ENCODE data around the gene DMAC1.

The DMAC1 gene

DNA sequence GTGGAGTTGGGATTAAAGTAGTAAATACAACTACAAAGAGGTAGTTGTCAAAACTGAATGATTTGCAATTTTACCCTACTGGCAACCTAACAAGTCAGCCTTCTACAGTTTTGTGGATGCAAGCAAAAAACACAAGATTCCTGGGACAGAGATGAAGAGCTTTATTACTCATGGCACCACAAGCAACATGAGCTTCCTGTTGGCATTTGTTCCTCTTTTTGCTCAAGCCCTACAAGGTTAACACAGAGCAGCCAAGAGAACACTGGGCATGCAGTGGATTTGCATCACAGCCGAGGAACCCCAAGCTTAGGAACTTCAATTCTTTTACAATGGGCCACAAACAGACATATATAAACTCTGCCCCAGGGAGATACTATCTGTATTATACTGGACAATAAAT, 28.8 kb upstream of the DMAC1 start:
- TF ChIP-seq, protein P1, sequence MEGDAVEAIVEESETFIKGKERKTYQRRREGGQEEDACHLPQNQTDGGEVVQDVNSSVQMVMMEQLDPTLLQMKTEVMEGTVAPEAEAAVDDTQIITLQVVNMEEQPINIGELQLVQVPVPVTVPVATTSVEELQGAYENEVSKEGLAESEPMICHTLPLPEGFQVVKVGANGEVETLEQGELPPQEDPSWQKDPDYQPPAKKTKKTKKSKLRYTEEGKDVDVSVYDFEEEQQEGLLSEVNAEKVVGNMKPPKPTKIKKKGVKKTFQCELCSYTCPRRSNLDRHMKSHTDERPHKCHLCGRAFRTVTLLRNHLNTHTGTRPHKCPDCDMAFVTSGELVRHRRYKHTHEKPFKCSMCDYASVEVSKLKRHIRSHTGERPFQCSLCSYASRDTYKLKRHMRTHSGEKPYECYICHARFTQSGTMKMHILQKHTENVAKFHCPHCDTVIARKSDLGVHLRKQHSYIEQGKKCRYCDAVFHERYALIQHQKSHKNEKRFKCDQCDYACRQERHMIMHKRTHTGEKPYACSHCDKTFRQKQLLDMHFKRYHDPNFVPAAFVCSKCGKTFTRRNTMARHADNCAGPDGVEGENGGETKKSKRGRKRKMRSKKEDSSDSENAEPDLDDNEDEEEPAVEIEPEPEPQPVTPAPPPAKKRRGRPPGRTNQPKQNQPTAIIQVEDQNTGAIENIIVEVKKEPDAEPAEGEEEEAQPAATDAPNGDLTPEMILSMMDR (IDR thresholded peaks at IDR 0.05; ENCODE audit: control insufficient read depth, insufficient read depth, low read depth, low read length, missing control alignments) = no peak
- H3K4me3 ChIP-seq (ENCODE audit: control insufficient read depth, low read depth, low read length) = no peak overlapping the region
- DNase-seq (ENCODE audit: low read depth) = no peak

DNA sequence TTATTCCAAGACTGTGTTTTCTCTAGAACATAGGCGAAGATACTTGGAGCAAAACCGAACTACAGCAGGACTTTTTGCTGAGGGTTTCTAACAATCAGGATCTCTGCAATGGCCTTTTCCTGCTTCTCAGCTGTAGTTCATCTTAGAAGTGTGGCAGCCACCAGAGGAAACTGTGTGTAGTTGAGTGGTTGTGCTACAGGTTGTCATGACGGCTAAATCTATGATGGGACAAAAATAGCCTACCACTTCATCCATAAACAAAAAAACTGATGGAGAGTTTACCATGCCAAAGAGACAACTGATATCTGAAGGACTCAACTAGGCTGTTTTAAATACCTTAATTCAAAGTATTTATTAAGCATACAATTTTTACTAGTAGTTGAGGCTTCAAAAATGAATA, 28.2 kb upstream of the DMAC1 start:
- no peak for DNase-seq (ENCODE audit: low read depth)
- no peak overlapping the region for H3K4me3 ChIP-seq (ENCODE audit: control insufficient read depth, low read depth, low read length)
- TF ChIP-seq, protein P1 (IDR thresholded peaks at IDR 0.05; ENCODE audit: control insufficient read depth, insufficient read depth, low read depth, low read length, missing control alignments) = no peak

DNA sequence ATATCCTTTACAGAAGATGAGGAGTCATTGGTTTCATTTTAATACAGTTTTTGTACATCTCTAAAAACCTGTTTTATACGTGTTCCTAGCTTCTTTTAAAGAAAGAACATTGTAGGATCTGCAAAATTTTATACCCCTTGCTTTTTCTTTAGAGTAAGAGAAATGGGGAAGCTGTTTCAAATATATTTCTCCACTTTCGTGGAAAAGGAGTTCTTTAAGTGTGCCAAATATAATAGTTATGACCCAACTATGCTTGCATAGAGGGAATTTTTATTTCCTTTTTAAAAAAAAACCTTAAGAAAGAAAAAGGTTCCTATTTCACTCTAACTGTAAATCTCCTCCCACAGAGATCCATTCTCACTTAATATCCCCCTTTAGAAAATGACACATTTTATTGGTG, 27.5 kb upstream of the DMAC1 start:
- DNase-seq (ENCODE audit: low read depth) = no peak
- no peak overlapping the region for H3K4me3 ChIP-seq (ENCODE audit: control insufficient read depth, low read depth, low read length)
- TF ChIP-seq, protein P1 (IDR thresholded peaks at IDR 0.05; ENCODE audit: control insufficient read depth, insufficient read depth, low read depth, low read length, missing control alignments) = no peak

DNA sequence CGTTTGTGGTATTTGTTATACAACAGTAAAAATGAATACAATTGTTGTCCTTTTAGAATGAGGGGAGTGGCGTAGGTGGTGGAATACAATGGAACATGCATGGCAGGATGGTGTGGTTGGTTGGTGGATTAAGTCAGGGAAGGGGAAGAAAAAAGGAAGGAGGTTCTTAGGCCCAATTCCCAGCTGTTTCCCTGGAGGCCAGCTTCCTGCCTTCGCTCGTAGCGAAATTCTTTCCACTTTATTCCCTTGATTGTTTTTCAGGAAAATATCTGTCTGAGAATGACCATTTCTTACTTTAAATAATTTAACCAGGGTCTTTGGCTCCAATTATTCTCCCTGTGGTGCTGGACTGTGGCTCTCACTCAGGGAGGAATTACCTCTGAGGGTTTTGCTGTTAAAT, 24.1 kb upstream of the DMAC1 start:
- TF ChIP-seq, protein P1 (IDR thresholded peaks at IDR 0.05; ENCODE audit: control insufficient read depth, insufficient read depth, low read depth, low read length, missing control alignments) = no peak
- no peak for DNase-seq (ENCODE audit: low read depth)
- H3K4me3 ChIP-seq (ENCODE audit: control insufficient read depth, low read depth, low read length) = no peak overlapping the region

DNA sequence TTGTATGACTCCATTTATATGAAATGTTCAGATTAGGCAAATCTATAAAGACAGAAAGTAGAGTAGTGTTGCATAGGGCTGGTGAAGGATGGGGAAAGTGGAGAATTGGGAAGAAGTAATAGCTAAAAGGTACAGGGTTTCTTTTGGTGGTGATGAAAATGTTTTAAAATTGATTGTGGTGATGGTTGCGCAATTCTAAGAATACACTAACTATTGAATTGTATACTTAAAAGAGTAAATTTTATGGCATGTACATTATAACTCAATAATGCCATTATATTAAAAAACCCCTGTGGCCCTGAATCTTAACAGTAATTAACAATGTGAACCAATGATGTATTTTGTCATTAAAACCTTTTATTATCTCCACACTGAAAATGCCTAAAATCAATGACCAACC, 20.4 kb upstream of the DMAC1 start:
- H3K4me3 ChIP-seq (ENCODE audit: control insufficient read depth, low read depth, low read length) = no peak overlapping the region
- DNase-seq (ENCODE audit: low read depth) = no peak
- TF ChIP-seq, protein P1 (IDR thresholded peaks at IDR 0.05; ENCODE audit: control insufficient read depth, insufficient read depth, low read depth, low read length, missing control alignments) = no peak

DNA sequence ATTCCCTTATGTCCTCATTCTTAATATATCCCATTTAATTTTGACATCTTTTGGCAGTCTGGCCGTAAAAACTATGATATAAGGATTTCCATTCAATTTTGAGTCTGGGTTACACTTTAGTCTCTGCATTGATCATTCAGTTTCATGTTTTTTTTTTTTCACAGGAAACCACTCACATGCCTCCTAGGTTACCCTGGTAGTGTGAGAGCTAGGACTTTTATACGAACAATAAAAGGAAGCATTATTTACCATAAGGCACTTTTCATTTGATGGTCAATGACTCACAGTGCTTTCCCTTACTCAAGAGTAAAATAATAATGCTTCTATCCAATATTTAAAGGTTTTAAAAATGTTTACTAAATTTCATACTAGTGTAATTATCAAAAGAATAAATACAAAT, 16.4 kb upstream of the DMAC1 start:
- TF ChIP-seq, protein P1 (IDR thresholded peaks at IDR 0.05; ENCODE audit: control insufficient read depth, insufficient read depth, low read depth, low read length, missing control alignments) = no peak

DNA sequence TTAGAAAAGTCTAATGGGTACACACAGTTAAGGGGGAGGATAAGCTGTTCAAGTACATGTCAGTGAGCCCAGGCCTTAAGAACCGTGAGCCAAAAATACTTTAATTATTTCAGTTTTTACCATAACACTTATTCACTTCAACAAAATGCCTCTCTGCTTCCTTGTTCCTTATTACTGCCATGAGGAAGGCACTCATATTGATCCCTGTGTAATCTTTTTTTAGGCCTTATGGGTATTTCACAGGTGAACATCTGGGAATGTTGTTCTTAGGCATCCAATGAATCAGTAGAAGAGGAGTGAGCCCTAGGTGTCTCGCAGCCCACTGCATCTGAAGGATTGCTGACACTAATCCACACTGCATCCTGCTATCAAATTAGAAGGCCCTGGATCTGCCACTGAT, 13.5 kb upstream of the DMAC1 start:
- no peak overlapping the region for H3K4me3 ChIP-seq (ENCODE audit: control insufficient read depth, low read depth, low read length)
- TF ChIP-seq, protein P1 (IDR thresholded peaks at IDR 0.05; ENCODE audit: control insufficient read depth, insufficient read depth, low read depth, low read length, missing control alignments) = no peak
- no peak for DNase-seq (ENCODE audit: low read depth)

More for the DNA sequence above, 16.4 kb upstream of the DMAC1 start:
- DNase-seq (ENCODE audit: low read depth) = no peak
- no peak overlapping the region for H3K4me3 ChIP-seq (ENCODE audit: control insufficient read depth, low read depth, low read length)

Data from AG09309 (cell line).